ENCODE data around the gene RIMKLB.

- TF ChIP-seq, protein P1, sequence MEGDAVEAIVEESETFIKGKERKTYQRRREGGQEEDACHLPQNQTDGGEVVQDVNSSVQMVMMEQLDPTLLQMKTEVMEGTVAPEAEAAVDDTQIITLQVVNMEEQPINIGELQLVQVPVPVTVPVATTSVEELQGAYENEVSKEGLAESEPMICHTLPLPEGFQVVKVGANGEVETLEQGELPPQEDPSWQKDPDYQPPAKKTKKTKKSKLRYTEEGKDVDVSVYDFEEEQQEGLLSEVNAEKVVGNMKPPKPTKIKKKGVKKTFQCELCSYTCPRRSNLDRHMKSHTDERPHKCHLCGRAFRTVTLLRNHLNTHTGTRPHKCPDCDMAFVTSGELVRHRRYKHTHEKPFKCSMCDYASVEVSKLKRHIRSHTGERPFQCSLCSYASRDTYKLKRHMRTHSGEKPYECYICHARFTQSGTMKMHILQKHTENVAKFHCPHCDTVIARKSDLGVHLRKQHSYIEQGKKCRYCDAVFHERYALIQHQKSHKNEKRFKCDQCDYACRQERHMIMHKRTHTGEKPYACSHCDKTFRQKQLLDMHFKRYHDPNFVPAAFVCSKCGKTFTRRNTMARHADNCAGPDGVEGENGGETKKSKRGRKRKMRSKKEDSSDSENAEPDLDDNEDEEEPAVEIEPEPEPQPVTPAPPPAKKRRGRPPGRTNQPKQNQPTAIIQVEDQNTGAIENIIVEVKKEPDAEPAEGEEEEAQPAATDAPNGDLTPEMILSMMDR (conservative IDR thresholded peaks at IDR 0.05 in 1 of 2, IDR thresholded peaks at IDR 0.05 in 1 of 2; ENCODE audit: low read depth in 1 of 2, low read length in 2 of 2), result no peak
- TF ChIP-seq EZH2 (IDR thresholded peaks at IDR 0.05; ENCODE audit: low read length, missing control alignments), result no peak
These were observed 49.1 kb upstream of the RIMKLB start for GRCh38 chr12:8648576-8649205.

Data from fibroblast of lung (primary cell).